Heart left ventricle (tissue), 16 donors: Measurements from ENCODE around the gene U2AF1L4. TPM values are rescaled to one million over a fixed set of nuclear protein-coding genes. Genes with fewer than 3 reads are reported as not detected.

Experiments used
- ATAC-seq, 4 donors: fragments of 200-7000 bp; cut with Tn5 transposase; one replicate each; pipeline ENCODE4 v1.9.1; 2020 to 2022; ENCODE audit warnings: moderate library complexity in 4 of 4, mild to moderate bottlenecking in 3 of 4, moderate number of reproducible peaks in 1 of 4
- DNase-seq, 5 donors: peaks; one replicate each; pipeline ENCODE4 v3.0.0-alpha.2; 2020
- H3K27ac ChIP-seq, 12 donors: fragments of 200-600 bp; sonication (generic) in 4 of 12; one replicate each; pipeline versions ENCODE4 v1.5.0 to v1.8.0; 2016 to 2022; ENCODE audit warnings: mild to moderate bottlenecking in 2 of 12
- H3K27me3 ChIP-seq, 9 donors: fragments of 200-600 bp; sonication (generic) in 2 of 9; one replicate each; pipeline versions ENCODE4 v1.5.1 to v1.8.0; 2016 to 2022; ENCODE audit warnings: mild to moderate bottlenecking in 3 of 9
- H3K36me3 ChIP-seq, 9 donors: fragments of 200-600 bp; sonication (generic) in 2 of 9; one replicate each; pipeline versions ENCODE4 v1.5.0 to v1.8.0; 2018 to 2022; ENCODE audit warnings: mild to moderate bottlenecking in 2 of 9
- H3K4me1 ChIP-seq, 12 donors: fragments of 200-600 bp; sonication (generic) in 4 of 12; one replicate each; pipeline versions ENCODE4 v1.5.0 to v1.8.0; 2016 to 2022; ENCODE audit warnings: mild to moderate bottlenecking in 3 of 12
- H3K4me3 ChIP-seq, 12 donors: fragments of 200-600 bp; sonication (generic) in 4 of 12; one replicate each; pipeline versions ENCODE4 v1.5.0 to v1.8.0; 2017 to 2022; ENCODE audit warnings: mild to moderate bottlenecking in 9 of 12, moderate library complexity in 4 of 12
- H3K9me3 ChIP-seq, 12 donors: fragments of 200-600 bp; sonication (generic) in 4 of 12; one replicate each; pipeline versions ENCODE4 v1.5.0 to v1.8.0; 2016 to 2022; ENCODE audit warnings: mild to moderate bottlenecking in 1 of 12
- POLR2A ChIP-seq, 2 donors: fragments of 450-650 bp; IDR thresholded peaks; one replicate each; pipeline ENCODE4 v1.6.1; 2017; ENCODE audit warnings: antibody characterized with exemption in 2 of 2, mild to moderate bottlenecking in 2 of 2, moderate library complexity in 2 of 2
- WGBS, 4 donors: extraction: QIAGEN DNeasy Blood & Tissue Kit in 2 of 4; methylation state at CpG; one replicate each; pipeline versions ENCODE4 v1.1.5 to v1.1.7; 2013 to 2018; 5-methylcytosine and 5-hydroxymethylcytosine counted together
- intact Hi-C, 10 donors: fragments of 100-400 bp; cut with DNase I; formaldehyde crosslinking; loops; one replicate each; pipeline versions ENCODE4 v1.11.1 to v1.14.2; 2022
- polyA plus RNA-seq, 2 donors: library from polyadenylated mRNA; stranded (reverse); fragments of 200-250 nt; gene quantifications; one replicate each; pipeline ENCODE4 v1.2.3, GENCODE V29; 2013
- total RNA-seq, 9 donors: library from RNA; depleted of rRNA in 2 of 9; stranded (reverse); fragments of >200 nt in 2 of 9; fragmentation: NEBNext Ultra II Directional in 3 of 9; extraction: Animal tissue kit (Norgen Biotek cat#: 25700) in 3 of 9; gene quantifications; one replicate each; pipeline versions ENCODE4 v1.1.0 to v1.2.4, GENCODE V29; 2016 to 2023
- TF ChIP-seq, protein P1 (sequence below), 12 donors: fragments of 200-600 bp; sonication (generic) in 4 of 12; IDR thresholded peaks; one replicate each; pipeline versions ENCODE4 v1.5.0 to v1.8.0; 2018 to 2022; ENCODE audit warnings: antibody characterized with exemption in 12 of 12, mild to moderate bottlenecking in 5 of 12
- donor health status: ischemic (EF 13 %, LVEDD 7.1; RV severe dilation, severe dysfunction).
- donor health status: healthy with polysubstance abuse.
- donor health status: DM: no; HTN: yes; CAD: no.
- donor health status: DM: no; HTN: no; CAD: no.
- donor health status: ischemic (EF 25% LVEDD 6.9; RV normal size, moderate dysfunction).
- donor health status: ischemic (EF 25% LVEDD 5.7; RV mildly dilated, moderate dysfunction).
- donor health status: healthy.
- donor health status: DM: yes; HTN: yes; CAD: no.
- donor health status: ischemic (EF 35%, LVEDD 5.7; RV mildly dilated, moderate dysfunction).
- donor health status: nonischemic (EF 11% LVEDD 7.7; RV severe dilation, severe dysfunction).
- donor health status: DM: yes; HTN: yes; CAD: no.
- donor health status: PGD.
- donor health status: ischemic (EF 29% LVEDD 5.4; RV normal size, mild dysfunction).
- donor health status: nonischemic (EF 23%, LVEDD 6.1; RV moderate dilation, normal function).

U2AF1L4 gene
- total and polyA plus RNA-seq, 11 donors: 7.2 to 32.8 (median 20.9) TPM

DNA sequence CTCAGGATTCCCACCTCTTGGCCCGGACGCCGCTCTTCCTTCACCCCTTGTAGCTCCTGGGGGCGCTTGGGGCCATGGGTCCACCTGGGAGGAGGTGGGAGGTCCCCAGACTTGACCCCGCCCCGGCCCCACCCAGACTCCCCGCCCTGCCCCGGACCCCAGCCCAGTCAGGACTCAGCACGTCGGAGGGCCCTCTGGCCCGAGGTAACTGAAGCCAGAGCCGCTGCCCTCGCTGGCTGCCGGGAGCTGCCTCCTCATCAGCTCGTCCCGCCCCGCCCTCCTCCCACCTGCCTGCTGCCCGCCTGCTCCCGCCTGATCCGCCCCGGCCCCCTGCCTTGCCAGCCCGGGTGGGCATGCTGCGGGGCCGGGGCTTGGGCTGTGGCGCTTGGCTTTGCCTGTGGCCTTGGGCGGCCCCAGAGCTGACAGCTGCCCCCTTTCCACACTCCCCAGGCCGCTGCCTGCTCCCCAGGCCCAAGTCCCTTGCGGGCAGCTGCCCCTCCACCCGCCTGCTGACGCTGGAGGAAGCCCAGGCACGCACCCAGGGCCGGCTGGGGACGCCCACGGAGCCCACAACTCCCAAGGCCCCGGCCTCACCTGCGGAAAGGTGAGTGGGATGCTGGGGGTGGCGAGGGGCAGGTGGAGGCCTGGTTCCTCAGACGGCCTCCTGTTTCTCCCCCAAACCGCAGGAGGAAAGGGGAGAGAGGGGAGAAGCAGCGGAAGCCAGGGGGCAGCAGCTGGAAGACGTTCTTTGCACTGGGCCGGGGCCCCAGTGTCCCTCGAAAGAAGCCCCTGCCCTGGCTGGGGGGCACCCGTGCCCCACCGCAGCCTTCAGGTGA lies 39.5 kb upstream of the U2AF1L4 start:
- TF ChIP-seq POLR2A (IDR thresholded peaks at IDR 0.05): no peak
- TF ChIP-seq, protein P1, sequence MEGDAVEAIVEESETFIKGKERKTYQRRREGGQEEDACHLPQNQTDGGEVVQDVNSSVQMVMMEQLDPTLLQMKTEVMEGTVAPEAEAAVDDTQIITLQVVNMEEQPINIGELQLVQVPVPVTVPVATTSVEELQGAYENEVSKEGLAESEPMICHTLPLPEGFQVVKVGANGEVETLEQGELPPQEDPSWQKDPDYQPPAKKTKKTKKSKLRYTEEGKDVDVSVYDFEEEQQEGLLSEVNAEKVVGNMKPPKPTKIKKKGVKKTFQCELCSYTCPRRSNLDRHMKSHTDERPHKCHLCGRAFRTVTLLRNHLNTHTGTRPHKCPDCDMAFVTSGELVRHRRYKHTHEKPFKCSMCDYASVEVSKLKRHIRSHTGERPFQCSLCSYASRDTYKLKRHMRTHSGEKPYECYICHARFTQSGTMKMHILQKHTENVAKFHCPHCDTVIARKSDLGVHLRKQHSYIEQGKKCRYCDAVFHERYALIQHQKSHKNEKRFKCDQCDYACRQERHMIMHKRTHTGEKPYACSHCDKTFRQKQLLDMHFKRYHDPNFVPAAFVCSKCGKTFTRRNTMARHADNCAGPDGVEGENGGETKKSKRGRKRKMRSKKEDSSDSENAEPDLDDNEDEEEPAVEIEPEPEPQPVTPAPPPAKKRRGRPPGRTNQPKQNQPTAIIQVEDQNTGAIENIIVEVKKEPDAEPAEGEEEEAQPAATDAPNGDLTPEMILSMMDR (IDR thresholded peaks at IDR 0.05): no peak
- DNase-seq: no peak
- ATAC-seq: no peak
- H3K27me3 ChIP-seq: no peaks in the 10 kb centered on the region
- no peaks in the 10 kb centered on the region for H3K4me1 ChIP-seq
- H3K4me3 ChIP-seq: no peak overlapping the region
- peaks cover 0 to 39% (median 12%) of the 10 kb centered on the region in 9 donors for H3K36me3 ChIP-seq
- H3K27ac ChIP-seq: no peak overlapping the region
- no peaks in the 10 kb centered on the region for H3K9me3 ChIP-seq
- WGBS, 4 donors: 84 to 89% (median 86%) methylated on average over 22 to 45 of the region's 45 CpGs
- intact Hi-C loops: loop anchor here in 1 of 10 donors (10.0 kb wide), 1 partner anchor 90 kb away; no protein-coding TSS in a partner anchor

DNA sequence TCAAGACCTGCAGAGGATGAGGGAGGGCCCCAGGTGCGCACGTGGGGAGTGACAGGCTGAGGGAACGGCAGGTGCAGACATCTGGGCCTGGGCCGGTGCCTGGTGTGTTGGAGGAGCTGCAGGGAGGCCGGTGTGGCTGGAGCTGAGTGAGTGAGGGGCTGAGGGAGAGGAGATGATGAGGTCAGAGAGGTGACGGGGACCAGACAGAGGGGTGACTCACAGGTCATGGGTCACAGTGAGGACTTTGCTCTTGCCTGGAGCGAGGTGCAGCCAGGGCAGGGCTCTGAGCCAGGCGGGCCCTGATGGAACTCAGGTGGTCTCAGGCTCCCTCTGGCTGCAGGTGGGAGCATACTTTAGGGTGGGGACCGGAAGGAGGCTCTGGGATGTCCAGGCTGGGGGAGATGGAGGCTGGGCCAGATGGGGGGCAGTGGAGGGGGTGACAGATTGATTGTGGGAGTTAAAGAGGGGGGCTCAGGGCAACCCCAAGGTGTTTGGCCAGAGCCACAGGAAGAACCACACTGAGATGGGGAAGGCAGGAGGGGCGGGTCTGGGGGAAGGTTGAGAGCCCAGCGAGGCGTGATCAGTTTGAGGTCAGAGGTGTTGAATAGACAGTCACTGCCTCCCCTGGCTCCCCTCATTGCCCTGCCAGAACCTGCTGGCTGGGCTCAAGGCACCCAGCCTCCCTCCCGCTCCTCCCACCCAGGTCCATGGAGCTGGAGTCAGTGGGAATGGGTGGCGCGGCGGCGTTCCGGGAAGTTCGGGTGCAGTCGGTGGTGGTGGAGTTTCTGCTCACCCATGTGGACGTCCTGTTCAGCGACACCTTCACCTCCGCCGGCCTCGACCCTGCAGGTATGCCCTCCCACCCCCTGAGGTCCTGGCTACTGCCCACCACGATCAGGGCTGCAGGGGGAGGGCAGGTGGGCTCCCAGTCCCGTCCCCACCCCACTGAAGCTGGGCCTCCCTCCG lies 38.5 kb upstream of the U2AF1L4 start:
- H3K36me3 ChIP-seq: peaks cover 0 to 40% (median 12%) of the 10 kb centered on the region in 9 donors

DNA sequence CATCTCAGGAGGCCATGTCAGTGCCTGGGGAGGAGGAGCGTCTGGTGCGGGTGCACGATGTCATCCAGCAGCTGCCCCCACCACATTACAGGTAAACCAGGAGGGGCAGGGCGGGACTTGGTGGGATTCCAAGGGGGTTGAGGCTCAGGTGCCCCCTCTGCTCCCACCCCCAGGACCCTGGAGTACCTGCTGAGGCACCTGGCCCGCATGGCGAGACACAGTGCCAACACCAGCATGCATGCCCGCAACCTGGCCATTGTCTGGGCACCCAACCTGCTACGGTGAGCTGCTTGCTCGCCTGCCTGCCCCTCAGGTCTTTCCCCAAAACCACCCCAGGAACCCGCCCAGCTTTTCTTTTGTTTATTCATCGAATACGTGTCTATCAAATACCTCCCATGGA lies 37.4 kb upstream of the U2AF1L4 start:
- H3K36me3 ChIP-seq: peaks cover 0 to 46% (median 12%) of the 10 kb centered on the region in 9 donors
- intact Hi-C loops: loop anchor here in 1 of 10 donors (10.0 kb wide), 1 partner anchor 92 kb away; no protein-coding TSS in a partner anchor
- 91 to 98% (median 97%) methylated on average over 12 of the region's 12 CpGs for WGBS, 4 donors
- no peak overlapping the region for H3K4me3 ChIP-seq
- TF ChIP-seq, protein P1 (IDR thresholded peaks at IDR 0.05): no peak
- no peak for TF ChIP-seq POLR2A (IDR thresholded peaks at IDR 0.05)
- no peaks in the 10 kb centered on the region for H3K27me3 ChIP-seq
- DNase-seq (no peak), ATAC-seq (no peak)
- no peak overlapping the region for H3K27ac ChIP-seq
- H3K9me3 ChIP-seq: no peaks in the 10 kb centered on the region
- no peaks in the 10 kb centered on the region for H3K4me1 ChIP-seq

More for the DNA sequence above, 38.5 kb upstream of the U2AF1L4 start:
- no peak for TF ChIP-seq POLR2A (IDR thresholded peaks at IDR 0.05)
- TF ChIP-seq, protein P1 (IDR thresholded peaks at IDR 0.05): no peak
- H3K27ac ChIP-seq: no peak overlapping the region
- intact Hi-C loops: loop anchor here in 1 of 10 donors (10.0 kb wide), 1 partner anchor 91 kb away; no protein-coding TSS in a partner anchor
- 83 to 93% (median 86%) methylated on average over 26 to 28 of the region's 28 CpGs for WGBS, 4 donors
- no peaks in the 10 kb centered on the region for H3K27me3 ChIP-seq
- no peak for ATAC-seq
- H3K4me3 ChIP-seq: no peak overlapping the region
- DNase-seq: no peak
- H3K9me3 ChIP-seq: no peaks in the 10 kb centered on the region
- H3K4me1 ChIP-seq: no peaks in the 10 kb centered on the region
